Heart left ventricle (tissue), 16 donors: ENCODE measurements around the gene RELB. TPM values are rescaled to one million over a fixed set of nuclear protein-coding genes. Genes with fewer than 3 reads are reported as not detected.

ENCODE experiments used
- ATAC-seq, 4 donors: fragments of 200-7000 bp; cut with Tn5 transposase; one replicate each; pipeline ENCODE4 v1.9.1; 2020 to 2022; ENCODE audit warnings: moderate library complexity in 4 of 4, mild to moderate bottlenecking in 3 of 4, moderate number of reproducible peaks in 1 of 4
- DNase-seq, 5 donors: peaks; one replicate each; pipeline ENCODE4 v3.0.0-alpha.2; 2020
- H3K27ac ChIP-seq, 12 donors: fragments of 200-600 bp; sonication (generic) in 4 of 12; one replicate each; pipeline versions ENCODE4 v1.5.0 to v1.8.0; 2016 to 2022; ENCODE audit warnings: mild to moderate bottlenecking in 2 of 12
- H3K27me3 ChIP-seq, 9 donors: fragments of 200-600 bp; sonication (generic) in 2 of 9; one replicate each; pipeline versions ENCODE4 v1.5.1 to v1.8.0; 2016 to 2022; ENCODE audit warnings: mild to moderate bottlenecking in 3 of 9
- H3K36me3 ChIP-seq, 9 donors: fragments of 200-600 bp; sonication (generic) in 2 of 9; one replicate each; pipeline versions ENCODE4 v1.5.0 to v1.8.0; 2018 to 2022; ENCODE audit warnings: mild to moderate bottlenecking in 2 of 9
- H3K4me1 ChIP-seq, 12 donors: fragments of 200-600 bp; sonication (generic) in 4 of 12; one replicate each; pipeline versions ENCODE4 v1.5.0 to v1.8.0; 2016 to 2022; ENCODE audit warnings: mild to moderate bottlenecking in 3 of 12
- H3K4me3 ChIP-seq, 12 donors: fragments of 200-600 bp; sonication (generic) in 4 of 12; one replicate each; pipeline versions ENCODE4 v1.5.0 to v1.8.0; 2017 to 2022; ENCODE audit warnings: mild to moderate bottlenecking in 9 of 12, moderate library complexity in 4 of 12
- H3K9me3 ChIP-seq, 12 donors: fragments of 200-600 bp; sonication (generic) in 4 of 12; one replicate each; pipeline versions ENCODE4 v1.5.0 to v1.8.0; 2016 to 2022; ENCODE audit warnings: mild to moderate bottlenecking in 1 of 12
- POLR2A ChIP-seq, 2 donors: fragments of 450-650 bp; IDR thresholded peaks; one replicate each; pipeline ENCODE4 v1.6.1; 2017; ENCODE audit warnings: antibody characterized with exemption in 2 of 2, mild to moderate bottlenecking in 2 of 2, moderate library complexity in 2 of 2
- WGBS, 4 donors: extraction: QIAGEN DNeasy Blood & Tissue Kit in 2 of 4; methylation state at CpG; one replicate each; pipeline versions ENCODE4 v1.1.5 to v1.1.7; 2013 to 2018; 5-methylcytosine and 5-hydroxymethylcytosine counted together
- intact Hi-C, 10 donors: fragments of 100-400 bp; cut with DNase I; formaldehyde crosslinking; loops; one replicate each; pipeline versions ENCODE4 v1.11.1 to v1.14.2; 2022
- polyA plus RNA-seq, 2 donors: library from polyadenylated mRNA; stranded (reverse); fragments of 200-250 nt; gene quantifications; one replicate each; pipeline ENCODE4 v1.2.3, GENCODE V29; 2013
- total RNA-seq, 9 donors: library from RNA; depleted of rRNA in 2 of 9; stranded (reverse); fragments of >200 nt in 2 of 9; fragmentation: NEBNext Ultra II Directional in 3 of 9; extraction: Animal tissue kit (Norgen Biotek cat#: 25700) in 3 of 9; gene quantifications; one replicate each; pipeline versions ENCODE4 v1.1.0 to v1.2.4, GENCODE V29; 2016 to 2023
- TF ChIP-seq, protein P1 (sequence below), 12 donors: fragments of 200-600 bp; sonication (generic) in 4 of 12; IDR thresholded peaks; one replicate each; pipeline versions ENCODE4 v1.5.0 to v1.8.0; 2018 to 2022; ENCODE audit warnings: antibody characterized with exemption in 12 of 12, mild to moderate bottlenecking in 5 of 12
- donor health status: ischemic (EF 13 %, LVEDD 7.1; RV severe dilation, severe dysfunction).
- donor health status: healthy with polysubstance abuse.
- donor health status: DM: no; HTN: yes; CAD: no.
- donor health status: DM: no; HTN: no; CAD: no.
- donor health status: ischemic (EF 25% LVEDD 6.9; RV normal size, moderate dysfunction).
- donor health status: ischemic (EF 25% LVEDD 5.7; RV mildly dilated, moderate dysfunction).
- donor health status: healthy.
- donor health status: DM: yes; HTN: yes; CAD: no.
- donor health status: ischemic (EF 35%, LVEDD 5.7; RV mildly dilated, moderate dysfunction).
- donor health status: nonischemic (EF 11% LVEDD 7.7; RV severe dilation, severe dysfunction).
- donor health status: DM: yes; HTN: yes; CAD: no.
- donor health status: PGD.
- donor health status: ischemic (EF 29% LVEDD 5.4; RV normal size, mild dysfunction).
- donor health status: nonischemic (EF 23%, LVEDD 6.1; RV moderate dilation, normal function).

The RELB gene
- total and polyA plus RNA-seq, 11 donors: 1.6 to 23.2 (median 6.7) TPM

DNA sequence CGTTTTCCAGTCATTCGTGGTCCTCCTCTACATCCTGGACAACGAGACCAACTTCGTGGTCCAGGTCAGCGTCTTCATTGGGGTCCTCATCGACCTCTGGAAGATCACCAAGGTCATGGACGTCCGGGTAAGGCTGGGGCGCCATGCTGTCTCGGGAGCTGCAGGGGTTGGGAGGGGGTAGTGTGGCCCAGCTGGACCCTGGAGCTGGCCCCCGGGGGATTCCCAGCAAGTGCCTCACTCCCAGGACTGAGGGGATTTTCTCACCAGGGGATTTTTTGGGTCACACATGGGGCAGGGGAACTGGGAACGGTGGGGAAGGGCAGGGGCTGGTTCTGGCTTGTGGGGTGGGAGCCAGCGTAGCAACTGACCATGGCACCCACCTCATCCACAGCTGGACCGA is 10.8 kb upstream of the RELB start:
- 86 to 89% (median 87%) methylated on average over 10 to 14 of the region's 14 CpGs for WGBS, 4 donors
- no peak for ATAC-seq

DNA sequence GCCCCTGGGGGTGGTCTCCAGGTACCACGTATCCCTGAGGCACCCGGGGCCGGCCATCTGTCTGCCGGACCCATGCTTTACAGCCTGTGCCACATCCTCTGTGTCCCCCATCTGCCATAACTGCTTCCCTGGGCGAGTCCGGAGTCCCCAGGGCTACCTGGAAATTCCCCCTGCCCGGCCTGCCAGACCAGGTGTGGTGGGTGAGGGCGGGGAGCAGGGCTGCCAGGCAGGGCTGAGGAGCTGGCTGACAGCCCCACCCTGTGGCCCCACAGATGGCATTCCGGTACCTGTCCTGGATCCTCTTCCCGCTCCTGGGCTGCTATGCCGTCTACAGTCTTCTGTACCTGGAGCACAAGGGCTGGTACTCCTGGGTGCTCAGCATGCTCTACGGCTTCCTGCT is 10.3 kb upstream of the RELB start:
- Histone ChIP-seq H3K36me3 (peaks cover 0 to 79% (median 69%) of the 10 kb centered on the region in 9 donors), H3K27me3 (no peaks in the 10 kb centered on the region), H3K9me3 (no peaks in the 10 kb centered on the region), H3K4me1 (no peaks in the 10 kb centered on the region), H3K4me3 (no peak overlapping the region), H3K27ac (no peak overlapping the region)
- 94 to 98% (median 97%) methylated on average over 4 to 12 of the region's 12 CpGs for WGBS, 4 donors
- intact Hi-C loops: no loop called here
- TF ChIP-seq, protein P1, sequence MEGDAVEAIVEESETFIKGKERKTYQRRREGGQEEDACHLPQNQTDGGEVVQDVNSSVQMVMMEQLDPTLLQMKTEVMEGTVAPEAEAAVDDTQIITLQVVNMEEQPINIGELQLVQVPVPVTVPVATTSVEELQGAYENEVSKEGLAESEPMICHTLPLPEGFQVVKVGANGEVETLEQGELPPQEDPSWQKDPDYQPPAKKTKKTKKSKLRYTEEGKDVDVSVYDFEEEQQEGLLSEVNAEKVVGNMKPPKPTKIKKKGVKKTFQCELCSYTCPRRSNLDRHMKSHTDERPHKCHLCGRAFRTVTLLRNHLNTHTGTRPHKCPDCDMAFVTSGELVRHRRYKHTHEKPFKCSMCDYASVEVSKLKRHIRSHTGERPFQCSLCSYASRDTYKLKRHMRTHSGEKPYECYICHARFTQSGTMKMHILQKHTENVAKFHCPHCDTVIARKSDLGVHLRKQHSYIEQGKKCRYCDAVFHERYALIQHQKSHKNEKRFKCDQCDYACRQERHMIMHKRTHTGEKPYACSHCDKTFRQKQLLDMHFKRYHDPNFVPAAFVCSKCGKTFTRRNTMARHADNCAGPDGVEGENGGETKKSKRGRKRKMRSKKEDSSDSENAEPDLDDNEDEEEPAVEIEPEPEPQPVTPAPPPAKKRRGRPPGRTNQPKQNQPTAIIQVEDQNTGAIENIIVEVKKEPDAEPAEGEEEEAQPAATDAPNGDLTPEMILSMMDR (IDR thresholded peaks at IDR 0.05): no peak
- no peak for TF ChIP-seq POLR2A (IDR thresholded peaks at IDR 0.05)
- DNase-seq (no peak), ATAC-seq (no peak)

More for the DNA sequence above, 10.8 kb upstream of the RELB start:
- H3K4me1 ChIP-seq: no peaks in the 10 kb centered on the region
- DNase-seq: no peak
- no peaks in the 10 kb centered on the region for H3K9me3 ChIP-seq
- no peak overlapping the region for H3K27ac ChIP-seq
- H3K4me3 ChIP-seq: no peak overlapping the region
- peaks cover 0 to 85% (median 74%) of the 10 kb centered on the region in 9 donors for H3K36me3 ChIP-seq
- H3K27me3 ChIP-seq: no peaks in the 10 kb centered on the region
- intact Hi-C loops: no loop called here
- TF ChIP-seq, protein P1 (IDR thresholded peaks at IDR 0.05): no peak
- no peak for TF ChIP-seq POLR2A (IDR thresholded peaks at IDR 0.05)

DNA sequence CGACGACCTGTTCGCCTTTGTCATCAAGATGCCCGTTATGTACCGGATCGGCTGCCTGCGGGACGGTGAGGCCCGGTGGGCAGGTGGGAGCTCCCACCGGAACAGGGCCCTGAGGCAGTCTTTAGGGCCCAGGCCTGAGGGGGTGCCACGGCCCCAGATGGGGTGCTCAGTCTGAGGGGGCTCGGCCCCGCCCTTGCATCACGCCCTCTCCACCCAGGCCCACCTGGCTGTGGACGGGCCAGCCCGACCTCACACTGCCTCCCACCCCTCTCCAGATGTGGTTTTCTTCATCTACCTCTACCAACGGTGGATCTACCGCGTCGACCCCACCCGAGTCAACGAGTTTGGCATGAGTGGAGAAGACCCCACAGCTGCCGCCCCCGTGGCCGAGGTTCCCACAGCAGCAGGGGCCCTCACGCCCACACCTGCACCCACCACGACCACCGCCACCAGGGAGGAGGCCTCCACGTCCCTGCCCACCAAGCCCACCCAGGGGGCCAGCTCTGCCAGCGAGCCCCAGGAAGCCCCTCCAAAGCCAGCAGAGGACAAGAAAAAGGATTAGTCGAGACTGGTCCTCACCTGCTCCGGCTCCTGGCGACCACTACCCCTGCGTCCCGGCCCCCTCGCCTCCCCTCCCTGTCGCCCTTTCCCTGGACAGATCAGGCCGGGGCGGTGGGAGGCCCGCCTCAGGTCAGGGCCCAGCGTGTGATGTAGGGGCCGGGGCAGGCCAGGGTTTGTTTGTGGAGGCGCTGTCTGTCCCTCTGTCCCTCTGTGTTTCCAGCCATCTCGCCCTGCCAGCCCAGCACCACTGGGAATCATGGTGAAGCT is 8.7 kb upstream of the RELB start:
- no peaks in the 10 kb centered on the region for H3K4me1 ChIP-seq
- H3K27ac ChIP-seq: no peak overlapping the region
- H3K9me3 ChIP-seq: no peaks in the 10 kb centered on the region
- H3K36me3 ChIP-seq: peaks cover 0 to 64% (median 53%) of the 10 kb centered on the region in 9 donors
- no peaks in the 10 kb centered on the region for H3K27me3 ChIP-seq
- DNase-seq (no peak), ATAC-seq (no peak)
- 90 to 93% (median 92%) methylated on average over 37 to 44 of the region's 44 CpGs for WGBS, 4 donors
- no peak overlapping the region for H3K4me3 ChIP-seq
- intact Hi-C loops: no loop called here
- TF ChIP-seq POLR2A (IDR thresholded peaks at IDR 0.05): no peak
- TF ChIP-seq, protein P1 (IDR thresholded peaks at IDR 0.05): no peak

DNA sequence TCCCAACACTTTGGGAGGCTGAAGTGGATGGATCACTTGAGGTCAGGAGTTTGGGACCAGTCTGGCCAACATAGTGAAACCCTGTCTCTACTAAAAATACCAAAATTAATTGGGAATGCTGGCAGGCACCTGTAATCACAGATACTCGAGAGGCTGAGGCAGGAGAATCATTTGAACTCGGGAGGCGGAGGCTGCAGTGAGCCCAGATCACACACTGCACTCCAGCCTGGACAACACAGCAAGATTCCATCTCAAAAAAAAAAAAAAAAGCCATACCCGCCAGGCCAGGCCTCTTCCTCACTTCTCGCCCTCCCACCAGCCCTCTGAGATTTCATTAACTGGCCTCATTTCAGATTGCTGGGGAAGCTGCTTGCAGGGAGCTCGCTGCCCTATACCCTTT is 7.7 kb upstream of the RELB start:
- TF ChIP-seq POLR2A (IDR thresholded peaks at IDR 0.05): no peak
- TF ChIP-seq, protein P1 (IDR thresholded peaks at IDR 0.05): no peak
- H3K4me3 ChIP-seq: no peak overlapping the region
- H3K9me3 ChIP-seq: no peaks in the 10 kb centered on the region
- intact Hi-C loops: no loop called here
- H3K27me3 ChIP-seq: no peaks in the 10 kb centered on the region
- 89 to 93% (median 92%) methylated on average over 5 to 6 of the region's 6 CpGs for WGBS, 4 donors
- H3K27ac ChIP-seq: no peak overlapping the region
- ATAC-seq (no peak), DNase-seq (no peak)
- peaks cover 0 to 54% (median 44%) of the 10 kb centered on the region in 9 donors for H3K36me3 ChIP-seq
- no peaks in the 10 kb centered on the region for H3K4me1 ChIP-seq
